Nephron progenitor cell (in vitro differentiated cells): ENCODE data around the gene RCN1.

Experiments used
- DNase-seq: peaks from one replicate; pipeline ENCODE4 v3.0.0; 2021
- H3K27ac Mint-ChIP-seq: 2 replicates; pipeline ENCODE4 v1.8.0; 2021; ENCODE audit warnings: mild to moderate bottlenecking, moderate library complexity, mixed read lengths
- H3K27me3 Mint-ChIP-seq: 2 replicates; pipeline ENCODE4 v1.8.0; 2021; ENCODE audit warnings: mild to moderate bottlenecking, low read depth, mixed read lengths; ENCODE audit not compliant: poor library complexity
- H3K36me3 Mint-ChIP-seq: 2 replicates; pipeline ENCODE4 v1.8.0; 2021; ENCODE audit warnings: low read depth, mixed read lengths
- H3K4me1 Mint-ChIP-seq: 2 replicates; pipeline ENCODE4 v1.8.0; 2021; ENCODE audit warnings: mixed read lengths
- H3K4me3 Mint-ChIP-seq: 2 replicates; pipeline ENCODE4 v1.8.0; 2021; ENCODE audit warnings: mild to moderate bottlenecking, moderate library complexity, mixed read lengths
- H3K9me3 Mint-ChIP-seq: 2 replicates; pipeline ENCODE4 v1.8.0; 2021; ENCODE audit warnings: mild to moderate bottlenecking, moderate library complexity, mixed read lengths
- CTCF ChIP-seq: fragments of 200-600 bp; sonication (generic); IDR thresholded peaks from 2 replicates; pipeline ENCODE4 v1.5.0; 2021; ENCODE audit warnings: antibody characterized with exemption

RCN1 gene

GRCh38 chr11:32137263-32137662, 46.4 kb downstream of the RCN1 start:
- H3K4me3 Mint-ChIP-seq: no peak overlapping the region
- H3K36me3 Mint-ChIP-seq: no peaks in the 10 kb centered on the region
- no peaks in the 10 kb centered on the region for H3K4me1 Mint-ChIP-seq
- no peaks in the 10 kb centered on the region for H3K9me3 Mint-ChIP-seq
- DNase-seq: no peak
- TF ChIP-seq CTCF: no peak
- peaks cover 7% of the 10 kb centered on the region for H3K27me3 Mint-ChIP-seq
- H3K27ac Mint-ChIP-seq: no peak overlapping the region

GRCh38 chr11:32137869-32138268, 47.0 kb downstream of the RCN1 start:
- no peaks in the 10 kb centered on the region for H3K4me1 Mint-ChIP-seq

GRCh38 chr11:32138902-32139301, 48.0 kb downstream of the RCN1 start:
- Mint-ChIP-seq H3K9me3 (no peaks in the 10 kb centered on the region), H3K27ac (no peak overlapping the region), H3K4me1 (peaks cover 7% of the 10 kb centered on the region), H3K36me3 (no peaks in the 10 kb centered on the region), H3K27me3 (peaks cover 10% of the 10 kb centered on the region), H3K4me3 (no peak overlapping the region)
- DNase-seq: no peak
- no peak for TF ChIP-seq CTCF

More at GRCh38 chr11:32137869-32138268, 47.0 kb downstream of the RCN1 start:
- TF ChIP-seq CTCF: no peak
- no peaks in the 10 kb centered on the region for H3K9me3 Mint-ChIP-seq
- peaks cover 4% of the 10 kb centered on the region for H3K27me3 Mint-ChIP-seq
- no peak overlapping the region for H3K27ac Mint-ChIP-seq
- no peak overlapping the region for H3K4me3 Mint-ChIP-seq
- no peak for DNase-seq
- no peaks in the 10 kb centered on the region for H3K36me3 Mint-ChIP-seq

GRCh38 chr11:32139896-32140520, 49.1 kb downstream of the RCN1 start:
- H3K27me3 Mint-ChIP-seq: peaks cover 10% of the 10 kb centered on the region
- no peak overlapping the region for H3K27ac Mint-ChIP-seq
- no peak for DNase-seq
- no peaks in the 10 kb centered on the region for H3K36me3 Mint-ChIP-seq
- no peaks in the 10 kb centered on the region for H3K9me3 Mint-ChIP-seq
- H3K4me3 Mint-ChIP-seq: no peak overlapping the region
- TF ChIP-seq CTCF: no peak
- peaks cover 7% of the 10 kb centered on the region for H3K4me1 Mint-ChIP-seq

- Mint-ChIP-seq H3K4me1 (peaks cover 7% of the 10 kb centered on the region), H3K4me3 (no peak overlapping the region), H3K27me3 (peaks cover 16% of the 10 kb centered on the region), H3K9me3 (no peaks in the 10 kb centered on the region), H3K27ac (no peak overlapping the region), H3K36me3 (no peaks in the 10 kb centered on the region)
- DNase-seq: no peak
- no peak for TF ChIP-seq CTCF
Observed at GRCh38 chr11:32141745-32142546, 51.1 kb downstream of the RCN1 start.
